K562 (cell line): ENCODE measurements around the gene RAB27B. TPM values are rescaled to one million over a fixed set of nuclear protein-coding genes. Genes with fewer than 3 reads are reported as not detected.
A peak's percentile ranks its signal among the peaks of the same experiment; 100 is the strongest.

Experiments
- ATAC-seq: fragments of 200-7000 bp; cut with Tn5 transposase; 3 replicates; pipeline ENCODE4 v1.9.1; 2020; ENCODE audit warnings: moderate library complexity
- BruUV-seq: library from RNA; stranded (reverse); fragments of 400-500 nt; replicated peaks from 2 replicates; lab custom pipeline; 2021; lab: Mats Ljungman, UMichigan
- CTCF ChIA-PET: fragments of 300-600 bp; formaldehyde crosslinking; extraction: SDS; loops from one replicate; lab custom pipeline; 2021; ENCODE audit warnings: low intra/inter-chr PET ratio; lab: Yijun Ruan, JAX
- POLR2A ChIA-PET: fragments of 300-600, 350-650 bp; sonication (Branson Sonifier 250); formaldehyde crosslinking; extraction: SDS; loops from one replicate; lab custom pipeline; 2021; ENCODE audit warnings: antibody characterized with exemption, inconsistent platforms; lab: Yijun Ruan, JAX
- DNase-seq, 4 experiments: peaks; one replicate each; pipeline versions ENCODE4 v3.0.0 to v3.0.0-alpha.2; 2011 to 2018; ENCODE audit warnings: low spot score in 3 of 4, mixed read lengths in 3 of 4; ENCODE audit errors: extremely low read depth in 1 of 4
- FAIRE-seq: peaks from 2 replicates; lab custom pipeline; 2011; peaks lifted over from hg19 to GRCh38; lab: Jason Lieb, UNC
- H2AFZ ChIP-seq: 2 replicates; pipeline ENCODE4 v1.6.0; 2011; ENCODE audit warnings: low read depth, low read length, control low read depth, inconsistent platforms
- H3K27ac ChIP-seq: fragments of 200-600 bp; 3 replicates; pipeline ENCODE4 v1.8.0; 2011; ENCODE audit warnings: low read depth, mild to moderate bottlenecking, control low read depth, inconsistent platforms, low read length, moderate library complexity, mixed read lengths; ENCODE audit errors: extremely low read depth
- H3K27me3 ChIP-seq, 2 experiments: fragments of 300-600 bp in 1 of 2; 2 replicates in 1 of 2; 3 replicates in 1 of 2; pipeline versions ENCODE4 v1.6.0 to v1.8.0; 2011; ENCODE audit warnings: inconsistent platforms in 2 of 2, low read length in 2 of 2, mild to moderate bottlenecking in 1 of 2, mixed read lengths in 1 of 2, moderate library complexity in 1 of 2; ENCODE audit not compliant: control insufficient read depth in 2 of 2, insufficient read depth in 2 of 2
- H3K36me3 ChIP-seq: fragments of 300-600 bp; 3 replicates; pipeline ENCODE4 v1.8.0; 2011; ENCODE audit warnings: mild to moderate bottlenecking, low read length, inconsistent platforms; ENCODE audit not compliant: control insufficient read depth, insufficient read depth
- H3K4me1 ChIP-seq, 2 experiments: fragments of 200-600 bp in 1 of 2; replicated peaks in 1 of 2; 2 replicates in 1 of 2; 3 replicates in 1 of 2; pipeline versions ENCODE4 v1.5.1 to v1.8.0; 2011; ENCODE audit warnings: inconsistent platforms in 2 of 2, low read length in 2 of 2, mild to moderate bottlenecking in 1 of 2, mixed read lengths in 1 of 2, moderate library complexity in 1 of 2; ENCODE audit not compliant: control insufficient read depth in 2 of 2, insufficient read depth in 2 of 2
- H3K4me2 ChIP-seq: 2 replicates; pipeline ENCODE4 v1.6.1; 2011; ENCODE audit warnings: low read length, control low read depth, inconsistent platforms, mixed read lengths; ENCODE audit not compliant: insufficient read depth
- H3K4me3 ChIP-seq: fragments of 200-600 bp; sonication (generic), shearing (Covaris generic); 2 replicates; pipeline ENCODE4 v1.5.1; 2016; ENCODE audit warnings: control low read depth, inconsistent platforms
- H3K79me2 ChIP-seq: fragments of 200-600 bp; 3 replicates; pipeline ENCODE4 v1.8.0; 2011; ENCODE audit warnings: low read length, inconsistent platforms; ENCODE audit not compliant: control insufficient read depth, insufficient read depth
- H3K9ac ChIP-seq, 2 experiments: 2 replicates each; pipeline versions ENCODE4 v1.6.0 to v1.6.1; 2011; ENCODE audit warnings: low read depth in 2 of 2, low read length in 2 of 2, control low read depth in 1 of 2, inconsistent platforms in 1 of 2, mild to moderate bottlenecking in 1 of 2, mixed read lengths in 1 of 2; ENCODE audit not compliant: insufficient read depth in 1 of 2
- H3K9me1 ChIP-seq: one replicate; pipeline ENCODE4 v1.6.0; 2011; ENCODE audit warnings: inconsistent platforms, mild to moderate bottlenecking, low read length, moderate library complexity; ENCODE audit not compliant: control insufficient read depth, insufficient read depth
- H3K9me3 ChIP-seq: replicated peaks from 2 replicates; pipeline ENCODE4 v1.5.1; 2011; ENCODE audit warnings: low read depth, low read length, inconsistent platforms; ENCODE audit not compliant: control insufficient read depth, insufficient read depth
- H4K20me1 ChIP-seq: replicated peaks from 2 replicates; pipeline ENCODE4 v1.6.1; 2011; ENCODE audit warnings: low read length, inconsistent platforms, mixed read lengths; ENCODE audit not compliant: control insufficient read depth, insufficient read depth
- DACH1 ChIP-seq: fragments of 450-650 bp; IDR thresholded peaks from 2 replicates; pipeline ENCODE4 v1.6.1; 2018; ENCODE audit not compliant: partially characterized antibody
- FOXA1 ChIP-seq: fragments of 450-650 bp; IDR thresholded peaks from 2 replicates; pipeline ENCODE4 v1.6.1; 2016; ENCODE audit warnings: mild to moderate bottlenecking, borderline replicate concordance
- FOXJ2 ChIP-seq: fragments of 200-800 bp; sonication (Bioruptor generic); IDR thresholded peaks from 2 replicates; pipeline ENCODE4 v1.6.1; 2016; ENCODE audit warnings: missing genetic modification characterization, missing compliant biosample characterization
- WGBS: fragments of 100-300 bp; shearing (Covaris generic); methylation state at CpG from one replicate; pipeline ENCODE4 v1.1.6; 2016; ENCODE audit warnings: low coverage, mixed read lengths; ENCODE audit not compliant: insufficient coverage; ENCODE audit errors: missing lambda C conversion rate; 5-methylcytosine and 5-hydroxymethylcytosine counted together
- in situ Hi-C: fragments of 300-500 bp; cut with MboI; formaldehyde crosslinking; loops from 4 replicates; pipeline ENCODE4 v1.15.0; 2018; ENCODE audit warnings: inconsistent platforms, mixed read lengths
- intact Hi-C: fragments of 100-400 bp; cut with micrococcal nuclease; formaldehyde crosslinking; loops from 2 replicates; pipeline ENCODE4 v1.14.2; 2022
- polyA plus RNA-seq, 8 experiments: library from polyadenylated mRNA; depleted of rRNA in 4 of 8; stranded (reverse) in 5 of 8; unstranded in 3 of 8; fragments of >200 nt; fragmentation: Nextera tagmentation in 2 of 8; fragmentation: Illumina TruSeq in 1 of 8; extraction: Ambion mirVana in 2 of 8; extraction: Trizol in 1 of 8; gene quantifications; 2 replicates each; pipeline versions ENCODE4 v1.2.1 to v1.2.3, GENCODE V29; 2011 to 2014; ENCODE audit warnings: inconsistent platforms in 1 of 8, missing spikeins in 1 of 8
- total RNA-seq, 7 experiments: library from RNA; depleted of rRNA in 6 of 7; stranded (reverse); fragments of >200 nt in 6 of 7; fragmentation: Illumina TruSeq in 2 of 7; extraction: Trizol in 2 of 7; gene quantifications; 2 replicates each; pipeline versions ENCODE4 v1.2.1 to v1.2.3, GENCODE V29; 2011 to 2021; ENCODE audit warnings: low replicate concordance in 1 of 7
- TF ChIP-seq, protein P1 (sequence below): sonication (generic); formaldehyde crosslinking; IDR thresholded peaks from 2 replicates; pipeline ENCODE4 v1.8.1; 2023; ENCODE audit warnings: mild to moderate bottlenecking, missing genetic modification reagents

The RAB27B gene
- total and polyA plus RNA-seq, 9 of the 15 experiments (the other 6 are each of a cell fraction or from before 2014, with no cell fraction given) = 0.44 to 5.7 (median 1.2) TPM

DNA sequence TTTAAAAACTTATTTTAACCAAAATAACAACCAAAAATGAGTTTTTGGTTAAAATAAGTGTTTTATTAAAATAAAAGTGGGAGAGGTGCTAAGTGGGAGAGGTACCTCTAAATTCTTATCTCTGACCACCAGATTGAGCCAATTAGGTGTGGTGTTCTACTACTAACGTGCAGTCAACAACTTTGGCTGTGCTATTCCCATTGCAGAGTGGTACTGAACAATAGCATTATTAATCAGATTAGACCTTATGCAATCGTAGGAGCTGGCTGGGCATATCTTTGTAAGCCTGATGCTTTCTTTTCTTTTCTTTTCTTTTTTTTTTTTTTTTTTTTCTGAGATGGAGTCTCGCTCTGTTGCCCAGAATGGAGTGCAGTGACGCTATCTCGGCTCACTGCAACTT is 38.9 kb downstream of the RAB27B start:
- no TSS peak for BruUV-seq
- Histone ChIP-seq H3K9me3 (no peaks in the 10 kb centered on the region), H3K4me2 (no peak overlapping the region), H3K27me3 (no peaks in the 10 kb centered on the region), H3K9ac (no peak overlapping the region), H3K36me3 (no peaks in the 10 kb centered on the region), H2AFZ (peak overlapping the region; percentile 40; the same call in 1 of the 2 replicates), H3K4me3 (no peak overlapping the region), H3K9me1 (no peaks in the 10 kb centered on the region), H3K4me1 (peaks cover 0 to 5% of the 10 kb centered on the region in 2 experiments; a peak in 1 of 5 replicates)
- DNase-seq (no peak), FAIRE-seq (no peak), ATAC-seq (no peak)
- 0% methylated on average over 2 of the region's 5 CpGs for WGBS
- POLR2A ChIA-PET = no interaction called here
- in situ Hi-C loops = no loop called here
- TF ChIP-seq FOXA1 (no peak), DACH1 (no peak), FOXJ2 (tag) (no peak)
- TF ChIP-seq, protein P1, sequence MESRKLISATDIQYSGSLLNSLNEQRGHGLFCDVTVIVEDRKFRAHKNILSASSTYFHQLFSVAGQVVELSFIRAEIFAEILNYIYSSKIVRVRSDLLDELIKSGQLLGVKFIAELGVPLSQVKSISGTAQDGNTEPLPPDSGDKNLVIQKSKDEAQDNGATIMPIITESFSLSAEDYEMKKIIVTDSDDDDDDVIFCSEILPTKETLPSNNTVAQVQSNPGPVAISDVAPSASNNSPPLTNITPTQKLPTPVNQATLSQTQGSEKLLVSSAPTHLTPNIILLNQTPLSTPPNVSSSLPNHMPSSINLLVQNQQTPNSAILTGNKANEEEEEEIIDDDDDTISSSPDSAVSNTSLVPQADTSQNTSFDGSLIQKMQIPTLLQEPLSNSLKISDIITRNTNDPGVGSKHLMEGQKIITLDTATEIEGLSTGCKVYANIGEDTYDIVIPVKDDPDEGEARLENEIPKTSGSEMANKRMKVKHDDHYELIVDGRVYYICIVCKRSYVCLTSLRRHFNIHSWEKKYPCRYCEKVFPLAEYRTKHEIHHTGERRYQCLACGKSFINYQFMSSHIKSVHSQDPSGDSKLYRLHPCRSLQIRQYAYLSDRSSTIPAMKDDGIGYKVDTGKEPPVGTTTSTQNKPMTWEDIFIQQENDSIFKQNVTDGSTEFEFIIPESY (CRISPR knock-in tag) = no peak
- TF ChIP-seq, all 486 proteins: peak for 0
- intact Hi-C loops = loop anchor here (10.0 kb wide), 1 partner anchor 92 kb away; no protein-coding TSS in a partner anchor
- Histone ChIP-seq H3K27ac (no peak overlapping the region), H3K79me2 (no peaks in the 10 kb centered on the region), H4K20me1 (no peaks in the 10 kb centered on the region)
- CTCF ChIA-PET = no interaction called here
